HepG2 (cell line): Measurements from ENCODE around the gene C22orf39. TPM values are rescaled to one million over a fixed set of nuclear protein-coding genes. Genes with fewer than 3 reads are reported as not detected.
A peak's percentile ranks its signal among the peaks of the same experiment; 100 is the strongest.

ENCODE experiments used
- ATF7-NPFF ChIP-seq: sonication (generic); formaldehyde crosslinking; IDR thresholded peaks from 2 replicates; pipeline ENCODE4 v1.8.1; 2023; ENCODE audit warnings: mild to moderate bottlenecking, low read depth, missing genetic modification reagents, moderate library complexity
- CREB3 ChIP-seq: sonication (generic); formaldehyde crosslinking; IDR thresholded peaks from 2 replicates; pipeline ENCODE4 v1.5.0; 2020; ENCODE audit warnings: missing genetic modification reagents
- HMG20A ChIP-seq: IDR thresholded peaks from 2 replicates; pipeline ENCODE4 v1.6.1; 2016; ENCODE audit warnings: borderline replicate concordance
- KLF15 ChIP-seq: sonication (generic); formaldehyde crosslinking; IDR thresholded peaks from 2 replicates; pipeline ENCODE4 v1.8.1; 2023; ENCODE audit warnings: borderline replicate concordance, mild to moderate bottlenecking, inconsistent platforms, missing genetic modification reagents, mixed read lengths
- MTA1 ChIP-seq: sonication (generic); formaldehyde crosslinking; IDR thresholded peaks from 2 replicates; pipeline ENCODE4 v1.4.0; 2020; ENCODE audit warnings: missing genetic modification reagents, mild to moderate bottlenecking, borderline replicate concordance
- RBAK ChIP-seq: sonication (generic); formaldehyde crosslinking; IDR thresholded peaks from 2 replicates; pipeline ENCODE4 v1.5.1; 2020; ENCODE audit warnings: mild to moderate bottlenecking, missing genetic modification reagents
- SMAD1 ChIP-seq: sonication (generic); formaldehyde crosslinking; IDR thresholded peaks from 2 replicates; pipeline ENCODE4 v1.4.0; 2020; ENCODE audit warnings: missing genetic modification reagents, low read depth, mild to moderate bottlenecking, borderline replicate concordance
- ZBTB10 ChIP-seq: sonication (generic); formaldehyde crosslinking; IDR thresholded peaks from 2 replicates; pipeline ENCODE4 v1.4.0; 2020; ENCODE audit warnings: missing genetic modification reagents, borderline replicate concordance
- ZNF598 ChIP-seq: sonication (generic); formaldehyde crosslinking; IDR thresholded peaks from 2 replicates; pipeline ENCODE4 v1.5.1; 2020; ENCODE audit warnings: mild to moderate bottlenecking, missing genetic modification reagents, borderline replicate concordance
- ZNF609 ChIP-seq: sonication (generic); formaldehyde crosslinking; IDR thresholded peaks from 2 replicates; pipeline ENCODE4 v1.4.0; 2020; ENCODE audit warnings: mild to moderate bottlenecking, missing genetic modification reagents, borderline replicate concordance
- ZNF687 ChIP-seq: sonication (generic); formaldehyde crosslinking; IDR thresholded peaks from 2 replicates; pipeline ENCODE4 v1.5.1; 2020; ENCODE audit warnings: mild to moderate bottlenecking, missing genetic modification reagents, moderate library complexity
- ZNF7 ChIP-seq: IDR thresholded peaks from 2 replicates; pipeline ENCODE4 v1.6.1; 2016; ENCODE audit warnings: missing biosample characterization, missing genetic modification reagents
- ZNF724P ChIP-seq: sonication (generic); formaldehyde crosslinking; IDR thresholded peaks from 2 replicates; pipeline ENCODE4 v1.8.0; 2022; ENCODE audit warnings: missing genetic modification reagents, borderline replicate concordance
- polyA plus RNA-seq, 8 experiments: library from polyadenylated mRNA; depleted of rRNA in 3 of 8; stranded (reverse) in 7 of 8; unstranded in 1 of 8; fragments of >200 nt; fragmentation: Illumina TruSeq in 4 of 8; extraction: Trizol in 4 of 8; gene quantifications; 2 replicates each; pipeline versions ENCODE4 v1.2.1 to v1.2.3, GENCODE V29; 2011 to 2016; ENCODE audit warnings: low read depth in 4 of 8, missing spikeins in 1 of 8, mixed read lengths in 1 of 8; ENCODE audit not compliant: insufficient read depth in 1 of 8
- total RNA-seq, 5 experiments: library from RNA; depleted of rRNA; stranded (reverse); fragments of >200 nt; fragmentation: Illumina TruSeq; extraction: Trizol; gene quantifications; 2 replicates each; pipeline ENCODE4 v1.2.3, GENCODE V29; 2016; ENCODE audit warnings: low read depth in 1 of 5

C22orf39 gene
- total and polyA plus RNA-seq, 2 of the 13 experiments (the other 11 are each of a cell fraction or from before 2014, with no cell fraction given) = 23.4 to 26.4 TPM

GRCh38 chr22:19479355-19480172, 32.1 kb upstream of the C22orf39 start, which contains the start of gene CDC45 (continued):
- TF ChIP-seq ZNF609 (CRISPR knock-in tag) = no peak
- TF ChIP-seq KLF15 (CRISPR knock-in tag) = no peak
- no peak; the same call in 1 of the 2 replicates for TF ChIP-seq MTA1 (CRISPR knock-in tag)
- no peak for TF ChIP-seq ZNF7 (CRISPR knock-in tag)
- no peak for TF ChIP-seq SMAD1 (CRISPR knock-in tag)
- no peak for TF ChIP-seq ZBTB10 (CRISPR knock-in tag)
- TF ChIP-seq CREB3 (CRISPR knock-in tag) = no peak
- TF ChIP-seq ZNF687 (CRISPR knock-in tag) = peak; percentile 74
- no peak for TF ChIP-seq RBAK (CRISPR knock-in tag)
- TF ChIP-seq ZNF598 (CRISPR knock-in tag) = 0 out of 2 replicates have a peak, but pooled peaks have one; percentile 31
- TF ChIP-seq ATF7-NPFF = peak; percentile 48; the same call in 1 of the 2 replicates
- no peak for TF ChIP-seq HMG20A
- 0 out of 2 replicates have a peak, but pooled peaks have one; percentile 33 for TF ChIP-seq ZNF724P
